Measurements from ENCODE around the gene ELAVL1. TPM values are rescaled to one million over a fixed set of nuclear protein-coding genes. Genes with fewer than 3 reads are reported as not detected.
"Not testable (repeated sequence)": the region's sequence is repeated elsewhere in the genome, so short reads cannot be mapped to it uniquely, and the experiment has no call there.

ELAVL1 gene
- total and polyA plus RNA-seq, 2 of the 13 experiments (the other 11 are each of a cell fraction or from before 2014, with no cell fraction given), result 27.9 to 38.4 TPM

- H3K4me1 ChIP-seq (ENCODE audit: insufficient read depth, low read length); H3K4me2 ChIP-seq (ENCODE audit: low read depth, low read length); intact Hi-C loops (cut with micrococcal nuclease; ENCODE audit: unreplicated experiment); H4K20me1 ChIP-seq (ENCODE audit: insufficient read depth, low read length); H3K9me3 ChIP-seq (ENCODE audit: low read length); DNase-seq (ENCODE audit: low spot score); H3K4me3 ChIP-seq (replicated peaks in 1 of 3; ENCODE audit: insufficient read depth in 1 of 3, low read depth in 2 of 3, low read length in 3 of 3); CTCF ChIA-PET (ENCODE audit: low intra/inter-chr PET ratio, low total read pairs); H2AFZ ChIP-seq (ENCODE audit: low read length); ATAC-seq; H3K9ac ChIP-seq (ENCODE audit: insufficient read depth, low read depth, low read length); BruUV-seq (replicated peaks); in situ Hi-C loops (cut with HindIII; ENCODE audit: extremely low pct_ligation_motif_present, low pct_unique_long_range_greater_than_20kb); H3K79me2 ChIP-seq (ENCODE audit: insufficient read depth, low read length); H3K27me3 ChIP-seq (ENCODE audit: control insufficient read depth in 1 of 2, insufficient read depth in 2 of 2, low read length in 2 of 2); H3K27ac ChIP-seq (ENCODE audit: extremely low read length, insufficient read depth, low read length); FAIRE-seq: not testable (repeated sequence)
- H3K36me3 ChIP-seq (replicated peaks in 1 of 2; ENCODE audit: control insufficient read depth in 1 of 2, insufficient read depth in 2 of 2, low read length in 2 of 2), result peaks cover 30 to 47% of the 10 kb centered on the region in 2 experiments; a peak in 4 of 5 replicates
- POLR2A ChIA-PET, result interaction anchor here (1.1 to 5.2 kb wide), 4 partner anchors 10 to 61 kb away, joined by 3 to 57 read pairs (median 20); partner anchors contain the start of genes MAP2K7, SNAPC2 and TIMM44
- WGBS (ENCODE audit: low lambda C conversion rate), result 85% methylated on average over 7 of the region's 11 CpGs
- TF ChIP-seq ZNF121 (CRISPR knock-in tag; IDR thresholded peaks at IDR 0.05) (peak; percentile 67), FOSL2 (CRISPR knock-in tag; IDR thresholded peaks at IDR 0.05) (peak; percentile 88), ATF3 (CRISPR knock-in tag; IDR thresholded peaks at IDR 0.05) (0 out of 2 replicates have a peak, but pooled peaks have one; percentile 28), ZMYM3 (CRISPR knock-in tag; IDR thresholded peaks at IDR 0.05) (0 out of 2 replicates have a peak, but pooled peaks have one; percentile 31), ZNF362 (CRISPR knock-in tag; IDR thresholded peaks at IDR 0.05; ENCODE audit: borderline replicate concordance) (0 out of 2 replicates have a peak, but pooled peaks have one; percentile 30), JUNB (CRISPR knock-in tag; IDR thresholded peaks at IDR 0.05; ENCODE audit: borderline replicate concordance) (0 out of 2 replicates have a peak, but pooled peaks have one; percentile 40), ZNF770 (CRISPR knock-in tag; IDR thresholded peaks at IDR 0.05) (peak; percentile 91), ZNF768 (CRISPR knock-in tag; IDR thresholded peaks at IDR 0.05) (0 out of 2 replicates have a peak, but pooled peaks have one; percentile 12), ZNF460 (CRISPR knock-in tag; IDR thresholded peaks at IDR 0.05; ENCODE audit: borderline replicate concordance) (peak; percentile 77)
These were observed 75.4 kb downstream of the ELAVL1 start for GRCh38 chr19:7930030-7930429.
